IPS-18a (cell line): ENCODE data around the gene ARMS2.

Experiments
- H3K27ac ChIP-seq: one replicate; pipeline ENCODE4 v1.5.1; 2013; ENCODE audit warnings: low read length
- H3K27me3 ChIP-seq: one replicate; pipeline ENCODE4 v1.6.1; 2013; ENCODE audit warnings: mild to moderate bottlenecking, low read length; ENCODE audit not compliant: control insufficient read depth, insufficient read depth
- H3K36me3 ChIP-seq: one replicate; pipeline ENCODE4 v1.6.1; 2013; ENCODE audit warnings: low read depth, low read length; ENCODE audit not compliant: control insufficient read depth
- H3K4me1 ChIP-seq: one replicate; pipeline ENCODE4 v1.6.1; 2013; ENCODE audit warnings: low read depth, low read length; ENCODE audit not compliant: control insufficient read depth
- H3K4me3 ChIP-seq: one replicate; pipeline ENCODE4 v1.5.1; 2013; ENCODE audit warnings: low read length
- H3K9ac ChIP-seq: one replicate; pipeline ENCODE4 v1.6.1; 2013; ENCODE audit warnings: mild to moderate bottlenecking, low read length, moderate library complexity
- H3K9me3 ChIP-seq: one replicate; pipeline ENCODE4 v1.6.1; 2013; ENCODE audit warnings: low read depth, low read length; ENCODE audit not compliant: control insufficient read depth

ARMS2 gene

GRCh38 chr10:122475591-122476332 lies 21.3 kb downstream of the ARMS2 start:
- Histone ChIP-seq H3K9ac (no peak overlapping the region), H3K27ac (no peak overlapping the region), H3K4me1 (peaks cover 33% of the 10 kb centered on the region), H3K27me3 (no peaks in the 10 kb centered on the region), H3K4me3 (no peak overlapping the region), H3K9me3 (no peaks in the 10 kb centered on the region), H3K36me3 (no peaks in the 10 kb centered on the region)

GRCh38 chr10:122476333-122476695 lies 21.9 kb downstream of the ARMS2 start:
- no peak overlapping the region for H3K27ac ChIP-seq
- H3K27me3 ChIP-seq = no peaks in the 10 kb centered on the region
- no peak overlapping the region for H3K9ac ChIP-seq
- H3K4me1 ChIP-seq = peaks cover 33% of the 10 kb centered on the region
- no peaks in the 10 kb centered on the region for H3K9me3 ChIP-seq
- no peaks in the 10 kb centered on the region for H3K36me3 ChIP-seq
- H3K4me3 ChIP-seq = no peak overlapping the region

- Histone ChIP-seq H3K9ac (no peak overlapping the region), H3K27ac (no peak overlapping the region), H3K36me3 (no peaks in the 10 kb centered on the region), H3K9me3 (no peaks in the 10 kb centered on the region), H3K27me3 (no peaks in the 10 kb centered on the region), H3K4me3 (no peak overlapping the region), H3K4me1 (peaks cover 33% of the 10 kb centered on the region)
Observed at GRCh38 chr10:122477436-122477835, 23.0 kb downstream of the ARMS2 start.

- Histone ChIP-seq H3K9me3 (no peaks in the 10 kb centered on the region), H3K27ac (no peak overlapping the region), H3K4me3 (no peak overlapping the region), H3K4me1 (peaks cover 33% of the 10 kb centered on the region), H3K9ac (no peak overlapping the region), H3K27me3 (no peaks in the 10 kb centered on the region), H3K36me3 (no peaks in the 10 kb centered on the region)
Observed at GRCh38 chr10:122478971-122479370, 24.5 kb downstream of the ARMS2 start.

- Histone ChIP-seq H3K36me3 (no peaks in the 10 kb centered on the region), H3K27ac (no peak overlapping the region)
Observed at GRCh38 chr10:122480146-122480833, 25.8 kb downstream of the ARMS2 start.

GRCh38 chr10:122481296-122482056 lies 27.0 kb downstream of the ARMS2 start:
- no peaks in the 10 kb centered on the region for H3K27me3 ChIP-seq
- no peaks in the 10 kb centered on the region for H3K9me3 ChIP-seq
- H3K4me1 ChIP-seq = peaks cover 12% of the 10 kb centered on the region
- no peak overlapping the region for H3K9ac ChIP-seq
- no peak overlapping the region for H3K4me3 ChIP-seq
- no peak overlapping the region for H3K27ac ChIP-seq
- H3K36me3 ChIP-seq = no peaks in the 10 kb centered on the region

More at GRCh38 chr10:122480146-122480833, 25.8 kb downstream of the ARMS2 start:
- Histone ChIP-seq H3K4me3 (no peak overlapping the region), H3K27me3 (no peaks in the 10 kb centered on the region), H3K9me3 (no peaks in the 10 kb centered on the region), H3K9ac (no peak overlapping the region), H3K4me1 (peaks cover 23% of the 10 kb centered on the region)

GRCh38 chr10:122484276-122485060 lies 30.0 kb downstream of the ARMS2 start:
- Histone ChIP-seq H3K27me3 (no peaks in the 10 kb centered on the region), H3K4me1 (no peaks in the 10 kb centered on the region), H3K9me3 (no peaks in the 10 kb centered on the region), H3K27ac (no peak overlapping the region), H3K36me3 (no peaks in the 10 kb centered on the region), H3K9ac (no peak overlapping the region), H3K4me3 (no peak overlapping the region)

- no peaks in the 10 kb centered on the region for H3K4me1 ChIP-seq
- H3K4me3 ChIP-seq = no peak overlapping the region
- H3K27me3 ChIP-seq = no peaks in the 10 kb centered on the region
- H3K9me3 ChIP-seq = no peaks in the 10 kb centered on the region
- H3K9ac ChIP-seq = no peak overlapping the region
- H3K27ac ChIP-seq = no peak overlapping the region
- H3K36me3 ChIP-seq = no peaks in the 10 kb centered on the region
Observed at GRCh38 chr10:122485670-122486069, 31.2 kb downstream of the ARMS2 start.

GRCh38 chr10:122486406-122487080 lies 32.1 kb downstream of the ARMS2 start:
- H3K36me3 ChIP-seq = no peaks in the 10 kb centered on the region
- H3K4me3 ChIP-seq = no peak overlapping the region
- no peaks in the 10 kb centered on the region for H3K4me1 ChIP-seq
- no peaks in the 10 kb centered on the region for H3K9me3 ChIP-seq
- no peaks in the 10 kb centered on the region for H3K27me3 ChIP-seq
- H3K27ac ChIP-seq = no peak overlapping the region
- no peak overlapping the region for H3K9ac ChIP-seq

GRCh38 chr10:122487174-122487765 lies 32.8 kb downstream of the ARMS2 start:
- H3K9me3 ChIP-seq = no peaks in the 10 kb centered on the region
- H3K36me3 ChIP-seq = no peaks in the 10 kb centered on the region
- H3K9ac ChIP-seq = no peak overlapping the region
- H3K4me1 ChIP-seq = no peaks in the 10 kb centered on the region
- H3K4me3 ChIP-seq = no peak overlapping the region
- H3K27ac ChIP-seq = no peak overlapping the region
- no peaks in the 10 kb centered on the region for H3K27me3 ChIP-seq
